ENCODE results near the gene FGFR4.

DNA sequence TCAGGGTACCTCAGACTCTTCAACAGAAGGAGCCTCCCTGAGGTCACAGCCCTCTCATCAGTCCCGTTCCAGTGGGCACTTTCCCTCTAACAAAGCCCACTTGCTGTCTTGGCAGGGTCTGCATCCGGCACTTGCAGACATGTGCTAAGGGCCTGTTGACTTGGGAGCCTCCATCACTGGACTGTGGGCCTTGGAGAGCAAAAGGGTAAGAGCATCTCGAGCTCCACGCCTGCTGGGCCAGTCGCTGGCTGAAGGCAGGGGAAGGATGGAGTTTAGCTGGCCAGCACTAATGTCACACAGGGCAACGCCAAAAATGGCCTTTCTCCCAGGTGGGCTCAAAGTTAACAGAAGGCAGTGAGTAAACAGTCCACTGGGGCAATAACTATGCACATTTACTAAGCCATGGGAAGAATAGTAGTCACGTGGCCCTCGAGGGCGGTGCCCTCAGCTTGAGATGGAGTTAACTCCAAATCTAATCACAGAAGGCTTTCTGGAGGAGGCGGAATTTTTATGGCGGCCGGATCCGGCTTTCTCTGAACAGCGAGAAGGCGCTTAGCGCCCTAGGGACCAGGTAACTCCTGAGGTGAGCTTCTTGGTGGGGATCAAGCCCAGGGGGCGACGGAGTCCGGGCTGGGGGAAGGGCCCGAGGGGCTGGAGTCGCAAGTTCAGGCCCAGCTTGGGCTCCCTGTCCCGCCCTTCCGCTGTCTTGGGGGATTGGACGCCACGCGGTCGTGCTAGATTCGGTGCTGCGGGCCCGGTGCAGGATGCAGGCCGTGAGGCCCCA lies 44.8 kb downstream of the FGFR4 start:
- TF ChIP-seq, protein P1, sequence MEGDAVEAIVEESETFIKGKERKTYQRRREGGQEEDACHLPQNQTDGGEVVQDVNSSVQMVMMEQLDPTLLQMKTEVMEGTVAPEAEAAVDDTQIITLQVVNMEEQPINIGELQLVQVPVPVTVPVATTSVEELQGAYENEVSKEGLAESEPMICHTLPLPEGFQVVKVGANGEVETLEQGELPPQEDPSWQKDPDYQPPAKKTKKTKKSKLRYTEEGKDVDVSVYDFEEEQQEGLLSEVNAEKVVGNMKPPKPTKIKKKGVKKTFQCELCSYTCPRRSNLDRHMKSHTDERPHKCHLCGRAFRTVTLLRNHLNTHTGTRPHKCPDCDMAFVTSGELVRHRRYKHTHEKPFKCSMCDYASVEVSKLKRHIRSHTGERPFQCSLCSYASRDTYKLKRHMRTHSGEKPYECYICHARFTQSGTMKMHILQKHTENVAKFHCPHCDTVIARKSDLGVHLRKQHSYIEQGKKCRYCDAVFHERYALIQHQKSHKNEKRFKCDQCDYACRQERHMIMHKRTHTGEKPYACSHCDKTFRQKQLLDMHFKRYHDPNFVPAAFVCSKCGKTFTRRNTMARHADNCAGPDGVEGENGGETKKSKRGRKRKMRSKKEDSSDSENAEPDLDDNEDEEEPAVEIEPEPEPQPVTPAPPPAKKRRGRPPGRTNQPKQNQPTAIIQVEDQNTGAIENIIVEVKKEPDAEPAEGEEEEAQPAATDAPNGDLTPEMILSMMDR (IDR thresholded peaks at IDR 0.05), result no peak
- no peak for TF ChIP-seq POLR2A (IDR thresholded peaks at IDR 0.05)

Measured in esophagus squamous epithelium (tissue), 4 donors.